Activated naive CD8-positive, alpha-beta T cell treated with anti-CD3 and anti-CD28 coated beads, Interleukin-2, amount 50 U/mL, for 16 hours (primary cell): ENCODE data around the gene CDK12.
A peak's percentile ranks its signal among the peaks of the same experiment; 100 is the strongest.
"Not testable (repeated sequence)": the region's sequence is repeated elsewhere in the genome, so short reads cannot be mapped to it uniquely, and the experiment has no call there.

ENCODE experiments used
- DNase-seq: peaks from one replicate; pipeline ENCODE4 v3.0.0-alpha.2; 2020; ENCODE audit warnings: low read depth, low spot score

Gene CDK12

DNA sequence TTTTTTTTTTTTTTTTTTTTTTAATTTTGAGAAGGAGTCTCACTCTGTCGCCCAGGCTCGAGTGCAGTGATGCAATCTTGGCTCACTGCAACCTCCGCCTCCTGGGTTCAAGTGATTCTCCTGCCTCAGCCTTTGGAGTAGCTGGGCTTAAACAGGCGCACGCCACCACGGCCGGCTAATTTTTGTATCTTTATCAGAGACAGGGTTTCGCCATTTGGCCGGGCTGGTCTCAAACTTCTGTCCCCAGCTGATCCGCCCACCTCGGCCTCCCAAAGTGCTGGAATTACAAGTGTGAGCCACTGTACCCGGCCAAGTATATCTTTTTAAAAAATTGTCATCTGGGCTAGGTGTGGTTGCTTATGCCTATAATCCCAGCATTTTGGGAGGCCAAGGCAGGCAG is 35.6 kb downstream of the CDK12 start:
- DNase-seq: not testable (repeated sequence)

DNA sequence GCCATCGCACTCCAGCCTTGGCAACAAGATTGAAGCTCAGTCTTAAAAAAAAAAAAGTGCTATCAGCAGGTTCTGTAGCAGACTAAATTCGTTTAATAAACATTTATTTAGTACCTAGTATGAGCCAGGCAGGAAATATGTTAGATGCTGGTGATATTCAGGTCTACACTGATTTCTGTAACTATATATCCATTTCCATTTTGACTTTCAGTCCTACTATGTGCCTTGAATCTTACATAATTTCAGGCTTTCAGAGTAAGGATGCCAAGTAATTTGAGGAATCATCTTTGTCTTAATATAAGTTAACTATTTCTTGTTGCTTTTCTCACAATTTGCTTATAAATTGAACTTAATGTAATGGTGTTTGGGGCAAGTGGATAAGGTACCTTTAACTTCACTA is 46.2 kb downstream of the CDK12 start:
- no peak for DNase-seq

DNA sequence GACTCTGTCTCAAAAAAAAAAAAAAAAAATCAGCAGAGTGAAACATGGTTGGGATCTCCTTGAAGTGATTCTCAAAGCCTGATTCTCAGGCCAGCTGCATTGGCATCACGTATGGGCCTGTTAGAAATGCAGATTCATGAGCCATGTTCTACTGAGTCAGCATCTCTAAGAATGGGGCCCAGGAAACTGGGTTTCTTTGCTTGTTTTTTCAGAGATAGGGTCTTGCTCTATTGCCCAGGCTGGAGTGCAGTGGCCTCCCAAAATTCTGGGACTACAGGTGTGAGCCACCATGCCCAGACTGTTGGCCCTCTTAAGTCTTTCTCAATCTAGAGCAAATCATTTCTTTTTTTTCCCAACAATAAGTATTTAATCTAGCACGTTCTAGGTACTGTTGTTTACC is 47.7 kb downstream of the CDK12 start:
- no peak for DNase-seq

DNA sequence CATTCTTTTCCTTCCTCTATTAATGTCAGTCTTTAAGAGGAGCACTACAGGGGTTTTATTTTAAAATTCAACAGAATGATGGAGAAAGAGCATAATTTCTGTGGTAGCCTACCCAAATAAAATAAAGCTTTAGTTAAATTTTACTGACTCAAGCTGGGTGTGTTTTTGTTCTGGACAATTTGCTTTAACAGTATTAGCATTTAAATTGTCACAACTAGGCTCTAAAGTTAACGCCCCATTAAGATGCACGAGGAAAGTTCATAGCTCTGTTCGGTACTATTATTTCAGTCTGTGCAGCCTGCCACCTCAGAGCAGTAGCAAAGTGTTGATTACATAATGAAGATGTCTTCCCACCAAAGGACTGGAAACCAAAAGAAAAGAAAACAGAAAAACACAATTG is 52.0 kb downstream of the CDK12 start:
- no peak for DNase-seq

DNA sequence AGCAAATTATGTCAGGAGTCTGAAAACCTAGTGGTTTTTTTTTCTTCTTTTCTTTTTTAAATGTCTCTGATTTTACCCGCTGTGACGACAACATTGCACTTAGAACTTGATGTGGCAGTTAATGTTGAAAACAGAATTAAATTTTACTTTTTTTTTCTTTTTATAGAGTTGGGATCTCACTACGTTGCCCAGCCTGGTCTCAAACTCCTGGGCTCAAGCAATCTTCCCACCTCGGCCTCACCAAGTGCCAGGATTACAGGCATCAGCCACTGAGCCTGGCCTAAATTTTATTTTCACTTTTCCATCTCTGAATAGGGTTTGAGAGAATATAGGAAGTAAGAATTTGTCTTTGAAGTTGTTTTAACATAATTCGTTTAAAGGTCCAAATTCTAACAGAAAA is 52.6 kb downstream of the CDK12 start:
- no peak for DNase-seq

DNA sequence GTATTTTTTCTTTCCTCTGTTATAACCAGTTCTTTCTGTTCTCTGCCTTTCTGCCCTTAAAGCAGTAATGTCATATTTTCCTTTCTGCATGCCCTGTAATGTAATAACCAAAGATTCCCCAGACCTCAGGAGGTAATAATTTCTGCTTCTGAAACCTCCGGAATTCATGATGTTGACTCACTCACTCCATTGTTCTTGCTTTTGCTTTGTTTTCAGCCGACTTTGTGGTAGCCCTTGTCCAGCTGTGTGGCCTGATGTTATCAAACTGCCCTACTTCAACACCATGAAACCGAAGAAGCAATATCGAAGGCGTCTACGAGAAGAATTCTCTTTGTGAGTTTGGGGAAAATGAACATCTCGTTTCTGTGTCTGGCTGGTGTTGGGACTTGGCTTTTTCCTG is 55.9 kb downstream of the CDK12 start:
- no peak for DNase-seq

DNA sequence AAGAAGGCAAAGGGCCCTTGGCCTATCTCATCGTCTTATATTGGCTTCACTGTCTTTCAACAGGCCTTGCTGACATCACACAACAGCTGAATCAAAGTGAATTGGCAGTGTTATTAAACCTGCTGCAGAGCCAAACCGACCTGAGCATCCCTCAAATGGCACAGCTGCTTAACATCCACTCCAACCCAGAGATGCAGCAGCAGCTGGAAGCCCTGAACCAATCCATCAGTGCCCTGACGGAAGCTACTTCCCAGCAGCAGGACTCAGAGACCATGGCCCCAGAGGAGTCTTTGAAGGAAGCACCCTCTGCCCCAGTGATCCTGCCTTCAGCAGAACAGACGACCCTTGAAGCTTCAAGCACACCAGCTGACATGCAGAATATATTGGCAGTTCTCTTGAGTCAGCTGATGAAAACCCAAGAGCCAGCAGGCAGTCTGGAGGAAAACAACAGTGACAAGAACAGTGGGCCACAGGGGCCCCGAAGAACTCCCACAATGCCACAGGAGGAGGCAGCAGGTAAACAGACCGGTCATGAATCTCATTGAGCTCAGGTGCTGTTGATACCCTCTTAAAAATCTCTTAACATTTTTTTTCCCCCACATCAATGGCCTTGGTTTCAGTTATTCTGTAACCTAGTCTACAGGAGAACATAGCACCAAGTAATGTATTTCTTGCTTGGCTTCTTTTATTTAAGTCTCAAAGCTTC is 64.7 kb downstream of the CDK12 start:
- no peak for DNase-seq

DNA sequence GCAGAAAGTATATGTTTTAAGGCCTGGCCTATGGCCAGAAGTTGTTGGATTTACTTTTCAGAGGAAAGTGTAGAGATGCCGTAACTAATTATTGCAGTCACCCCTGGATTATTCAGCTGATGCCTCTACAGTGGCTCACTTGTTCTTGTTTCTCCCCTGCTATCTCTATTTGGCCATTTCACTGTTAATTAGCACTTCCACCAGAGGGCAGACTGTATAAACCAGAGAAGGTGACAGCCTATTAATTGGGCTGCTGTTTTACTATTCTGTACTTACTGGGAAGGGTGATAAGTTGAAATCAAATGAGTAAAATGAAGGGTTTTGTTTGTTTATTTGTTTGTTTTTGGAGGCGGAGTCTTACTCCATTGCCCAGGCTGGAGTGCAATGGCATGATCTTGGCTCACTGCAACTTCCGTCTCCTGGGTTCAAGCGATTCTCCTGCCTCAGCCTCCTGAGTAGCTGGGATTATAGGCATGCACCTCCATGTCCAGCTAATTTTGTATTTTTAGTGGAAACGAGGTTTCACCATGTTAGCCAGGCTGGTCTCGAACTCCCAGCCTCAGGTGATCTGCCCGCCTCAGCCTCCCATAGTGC is 66.0 kb downstream of the CDK12 start:
- no peak for DNase-seq

DNA sequence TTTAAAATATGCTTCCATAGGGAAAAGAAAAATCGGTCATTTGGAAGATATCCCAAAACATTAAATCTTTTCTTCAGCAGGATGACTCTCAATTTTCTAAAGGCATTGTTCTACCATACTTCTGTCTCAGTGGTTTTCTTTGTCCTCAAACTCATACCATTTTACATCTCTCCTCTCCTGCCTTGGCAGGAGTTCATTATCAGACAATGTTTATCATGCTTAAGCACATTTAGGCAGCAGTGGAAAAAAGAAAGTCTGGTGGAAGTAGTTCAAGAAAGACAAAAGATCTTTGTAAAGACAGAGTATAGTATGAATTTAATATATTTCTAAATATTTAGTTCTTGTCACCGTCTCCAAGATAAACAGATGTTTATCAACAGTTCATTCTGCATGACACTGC is 68.2 kb downstream of the CDK12 start:
- DNase-seq: no peak

DNA sequence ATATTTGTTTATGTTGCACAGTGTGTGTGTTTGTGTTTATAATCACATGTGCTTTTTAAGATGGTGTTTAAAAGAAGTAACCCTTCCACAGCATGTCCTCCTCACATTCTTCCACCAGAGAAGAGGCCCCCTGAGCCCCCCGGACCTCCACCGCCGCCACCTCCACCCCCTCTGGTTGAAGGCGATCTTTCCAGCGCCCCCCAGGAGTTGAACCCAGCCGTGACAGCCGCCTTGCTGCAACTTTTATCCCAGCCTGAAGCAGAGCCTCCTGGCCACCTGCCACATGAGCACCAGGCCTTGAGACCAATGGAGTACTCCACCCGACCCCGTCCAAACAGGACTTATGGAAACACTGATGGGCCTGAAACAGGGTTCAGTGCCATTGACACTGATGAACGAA is 69.2 kb downstream of the CDK12 start:
- DNase-seq: no peak

DNA sequence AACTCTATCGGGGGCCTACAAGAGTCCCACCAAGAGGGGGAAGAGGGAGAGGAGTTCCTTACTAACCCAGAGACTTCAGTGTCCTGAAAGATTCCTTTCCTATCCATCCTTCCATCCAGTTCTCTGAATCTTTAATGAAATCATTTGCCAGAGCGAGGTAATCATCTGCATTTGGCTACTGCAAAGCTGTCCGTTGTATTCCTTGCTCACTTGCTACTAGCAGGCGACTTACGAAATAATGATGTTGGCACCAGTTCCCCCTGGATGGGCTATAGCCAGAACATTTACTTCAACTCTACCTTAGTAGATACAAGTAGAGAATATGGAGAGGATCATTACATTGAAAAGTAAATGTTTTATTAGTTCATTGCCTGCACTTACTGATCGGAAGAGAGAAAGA is 70.0 kb downstream of the CDK12 start:
- no peak for DNase-seq

DNA sequence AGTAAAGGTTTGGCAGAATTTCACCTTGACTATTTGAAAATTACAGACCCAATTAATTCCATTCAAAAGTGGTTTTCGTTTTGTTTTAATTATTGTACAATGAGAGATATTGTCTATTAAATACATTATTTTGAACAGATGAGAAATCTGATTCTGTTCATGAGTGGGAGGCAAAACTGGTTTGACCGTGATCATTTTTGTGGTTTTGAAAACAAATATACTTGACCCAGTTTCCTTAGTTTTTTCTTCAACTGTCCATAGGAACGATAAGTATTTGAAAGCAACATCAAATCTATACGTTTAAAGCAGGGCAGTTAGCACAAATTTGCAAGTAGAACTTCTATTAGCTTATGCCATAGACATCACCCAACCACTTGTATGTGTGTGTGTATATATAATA is 72.6 kb downstream of the CDK12 start:
- DNase-seq: no peak

DNA sequence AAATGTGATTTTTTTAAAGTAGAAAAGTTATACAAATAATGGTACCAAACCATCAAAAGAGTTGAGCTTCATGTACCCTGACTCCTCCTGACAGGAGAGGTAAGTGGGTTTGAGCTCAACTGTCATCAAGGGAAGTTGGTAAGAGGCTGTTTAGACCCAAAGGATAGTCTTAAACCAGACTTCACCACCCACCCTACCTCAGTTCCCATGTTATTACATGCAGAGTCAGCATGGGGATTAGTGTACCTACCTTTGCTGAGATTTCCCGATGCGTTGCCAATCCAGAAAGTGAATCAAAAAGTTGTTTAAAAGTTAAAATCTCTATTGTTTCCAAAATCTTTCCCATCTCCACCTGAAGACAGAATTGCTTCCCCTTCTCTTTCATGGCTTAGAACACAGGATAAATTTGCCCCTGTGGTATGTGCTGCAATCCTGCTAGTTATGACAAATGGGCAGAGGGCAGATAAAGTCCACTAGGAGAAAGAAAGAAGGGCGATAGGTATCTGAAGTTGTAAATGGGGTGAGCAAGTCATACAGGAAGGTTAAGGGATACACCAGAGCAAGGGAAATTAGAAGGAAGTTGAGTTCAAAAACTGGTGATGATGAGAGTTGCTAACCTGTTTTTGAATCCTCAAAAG is 73.6 kb downstream of the CDK12 start:
- no peak for DNase-seq

DNA sequence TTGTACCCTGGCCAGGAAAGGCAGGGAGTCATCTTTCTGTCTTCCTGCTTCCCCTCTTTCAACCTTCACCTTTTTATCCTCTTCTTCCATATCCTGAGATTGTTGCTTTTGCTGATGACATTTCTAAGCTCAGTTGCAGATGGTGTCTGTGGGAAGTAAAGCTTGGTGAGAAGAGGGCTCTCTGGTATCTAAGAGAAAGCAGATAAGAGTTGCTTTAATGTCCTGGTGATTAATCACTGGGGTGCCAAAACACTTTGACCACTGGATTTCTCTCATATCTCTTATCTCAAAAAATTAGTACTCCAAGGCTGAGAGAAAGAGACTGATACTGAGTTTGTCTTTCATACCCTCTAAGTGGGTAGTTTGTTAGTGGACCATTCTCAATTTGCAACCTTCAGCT is 75.2 kb downstream of the CDK12 start:
- no peak for DNase-seq

DNA sequence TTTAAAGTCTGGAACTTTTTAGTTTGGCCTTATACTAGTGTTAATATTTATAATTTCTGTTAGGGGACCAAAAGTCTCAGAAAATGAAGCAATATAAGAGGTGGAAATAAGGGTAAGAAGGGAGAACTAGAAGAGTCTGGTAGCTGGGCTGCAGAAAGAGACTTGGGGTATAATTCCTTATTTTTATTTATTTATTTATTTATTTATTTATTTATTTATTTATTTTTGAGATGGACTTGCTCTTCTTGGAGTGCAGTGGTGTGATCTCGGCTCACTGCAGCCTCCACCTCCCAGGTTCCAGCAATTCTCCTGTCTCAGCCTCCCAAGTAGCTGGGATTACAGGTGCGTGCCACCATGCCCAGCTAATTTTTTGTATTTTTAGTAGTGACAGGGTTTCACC is 76.1 kb downstream of the CDK12 start:
- not testable (repeated sequence) for DNase-seq

DNA sequence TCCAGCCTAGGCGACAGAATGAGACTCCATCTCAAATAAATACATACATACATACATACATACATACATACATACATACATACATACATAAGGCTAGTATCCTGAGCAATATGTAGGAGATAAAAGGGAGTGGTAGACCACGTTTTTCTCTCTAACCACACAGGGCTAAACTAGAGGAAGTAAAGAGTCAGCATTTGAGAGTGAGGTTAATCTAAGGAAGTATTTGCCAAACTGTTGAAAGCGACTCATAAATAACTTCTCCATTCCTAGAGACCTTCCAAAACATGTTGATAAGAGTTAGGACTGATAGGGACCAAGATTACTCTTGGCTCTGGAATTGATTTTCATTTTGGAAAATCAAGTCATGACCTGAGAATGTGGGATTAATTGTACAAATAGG is 77.6 kb downstream of the CDK12 start:
- DNase-seq: no peak

DNA sequence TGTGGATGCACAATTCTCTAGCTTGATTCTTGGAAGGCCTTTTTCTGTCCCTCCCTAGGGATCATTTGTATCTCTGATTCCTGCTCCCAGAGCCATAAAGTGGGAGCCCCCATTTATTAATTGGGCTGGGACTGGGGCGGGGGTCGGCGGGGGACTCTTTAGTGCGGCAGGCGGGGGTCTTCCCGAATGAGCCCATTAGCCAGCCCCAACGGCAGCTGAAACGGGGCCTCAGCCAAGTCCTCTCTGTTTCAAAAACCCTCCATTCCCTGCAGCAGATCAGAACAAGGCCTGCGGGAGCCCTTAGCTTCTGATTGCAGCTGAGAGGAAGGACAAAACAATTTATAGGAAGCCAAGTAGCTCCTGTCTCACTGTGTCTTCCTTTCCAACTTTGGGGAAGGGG is 79.3 kb downstream of the CDK12 start:
- no peak for DNase-seq

DNA sequence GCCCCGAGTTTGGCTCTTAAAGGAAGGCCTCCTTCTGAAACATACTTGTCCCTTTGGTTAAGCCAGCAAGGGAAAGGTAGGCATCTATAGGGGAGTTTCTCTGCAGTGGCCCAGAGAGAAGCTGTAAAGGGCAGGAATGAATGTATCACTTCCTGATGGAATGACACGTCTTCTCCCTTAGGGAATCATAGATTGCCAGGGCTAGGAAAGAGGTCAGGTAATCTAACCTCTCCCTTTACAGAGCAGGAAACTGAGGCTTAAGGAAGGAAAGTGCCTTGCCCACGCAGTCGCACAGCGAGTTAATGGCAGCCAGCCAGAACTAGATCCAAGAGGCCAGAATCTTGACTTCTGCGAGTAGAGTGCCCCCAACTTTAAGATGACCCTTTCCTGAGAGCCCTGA is 80.4 kb downstream of the CDK12 start:
- no peak for DNase-seq

DNA sequence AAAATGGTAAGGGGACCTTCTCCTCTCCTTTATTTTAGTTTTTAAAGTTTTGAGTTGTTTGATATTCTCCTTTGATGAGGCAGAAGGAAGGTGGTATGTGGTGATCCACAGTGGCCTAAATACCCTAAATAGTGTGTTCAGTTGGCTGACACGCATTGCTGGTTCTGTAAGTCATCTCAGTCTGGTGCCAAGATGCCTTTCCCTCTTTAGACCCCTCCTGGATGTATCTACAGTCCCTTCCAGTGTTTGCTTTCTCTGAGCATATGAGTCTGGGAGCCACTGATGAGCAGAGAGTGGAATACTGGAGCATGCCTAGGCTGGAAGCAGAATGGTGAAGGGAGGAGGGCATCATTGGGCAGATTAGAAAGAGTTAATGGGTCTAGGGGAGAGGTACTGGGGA is 81.9 kb downstream of the CDK12 start:
- no peak for DNase-seq

DNA sequence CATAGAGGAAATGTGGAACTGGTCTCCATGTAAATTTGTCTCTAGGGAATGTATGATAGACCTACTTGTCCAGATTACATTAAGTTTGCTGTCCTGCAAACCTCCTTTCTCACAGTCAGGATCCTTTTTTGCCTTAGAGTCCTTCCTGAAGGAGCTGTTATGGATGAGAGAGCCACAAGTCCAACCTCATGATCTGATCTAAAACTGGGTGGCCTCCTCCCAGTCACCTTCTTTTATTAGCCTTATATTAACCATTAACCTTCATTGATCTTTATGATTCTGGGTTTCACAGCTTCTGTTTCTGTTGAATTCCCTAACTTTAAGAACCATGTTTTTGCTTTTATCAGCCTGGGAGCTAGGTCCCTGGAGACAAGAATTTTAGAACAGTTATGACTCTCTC is 82.4 kb downstream of the CDK12 start:
- DNase-seq: no peak

DNA sequence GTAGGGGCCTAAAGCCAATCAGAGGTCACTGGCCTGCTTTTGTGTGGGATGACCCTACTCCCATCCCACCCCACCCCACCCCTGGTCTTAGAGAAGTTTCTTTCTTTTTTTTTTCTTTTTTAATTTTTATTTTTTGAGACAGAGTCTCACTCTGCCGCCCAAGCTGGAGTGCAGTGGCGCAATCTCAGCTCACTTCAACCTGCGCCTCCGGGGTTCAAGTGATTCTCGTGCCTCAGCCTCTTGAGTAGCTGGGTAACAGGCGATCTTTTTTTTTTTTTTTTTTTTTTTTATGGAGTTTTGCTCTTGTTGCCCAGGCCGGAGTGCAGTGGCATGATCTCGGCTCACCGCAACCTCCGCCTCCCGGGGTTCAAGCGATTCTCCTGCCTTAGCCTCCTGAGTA is 83.1 kb downstream of the CDK12 start:
- DNase-seq: not testable (repeated sequence)

DNA sequence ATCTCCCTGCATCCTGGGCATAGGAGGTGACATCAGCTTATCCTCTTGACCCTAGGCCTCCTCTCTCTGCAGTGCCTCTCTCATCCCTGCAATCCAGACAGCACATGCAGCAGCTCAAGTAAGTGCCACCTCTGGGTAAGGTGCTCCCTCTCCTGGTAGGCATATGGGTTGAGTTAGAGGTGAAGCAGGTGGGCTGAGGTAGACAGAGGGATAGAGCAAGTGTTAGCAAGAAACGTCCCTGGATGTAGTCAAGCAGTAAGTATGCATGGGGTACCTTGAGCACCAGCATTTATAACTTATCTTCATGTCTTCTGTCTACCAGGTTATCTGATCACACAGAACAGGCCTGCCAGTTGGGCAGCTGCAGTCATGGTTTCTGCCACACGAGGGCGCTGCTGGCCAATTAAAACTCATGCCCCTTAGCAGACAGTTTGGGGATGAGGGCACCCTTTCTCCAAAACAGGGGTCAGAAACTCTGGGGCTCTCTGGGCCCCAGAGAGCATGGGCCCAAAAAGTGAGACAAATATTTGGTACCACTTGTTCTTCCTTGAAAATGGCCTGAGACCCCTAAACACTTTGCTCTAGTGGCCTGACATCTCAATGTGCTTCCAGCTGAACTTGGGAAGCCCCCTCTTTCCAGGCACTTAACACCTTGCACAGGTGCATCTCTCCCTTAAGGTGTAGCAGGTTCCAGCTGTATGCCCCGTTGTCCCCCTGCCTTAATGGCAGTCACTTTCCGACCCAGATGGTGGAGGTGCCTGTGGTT is 86.6 kb downstream of the CDK12 start:
- DNase-seq: peak; percentile 30
